Nephron (organoid): ENCODE measurements around the gene TADA2A.

Experiments
- H3K27ac Mint-ChIP-seq, 3 experiments: 2 replicates each; pipeline ENCODE4 v1.8.0; 2020; ENCODE audit warnings: mixed read lengths in 3 of 3, mild to moderate bottlenecking in 2 of 3, moderate library complexity in 1 of 3
- H3K27me3 Mint-ChIP-seq: 2 replicates; pipeline ENCODE4 v1.8.0; 2021; ENCODE audit warnings: low read depth, mild to moderate bottlenecking, moderate library complexity, mixed read lengths
- H3K36me3 Mint-ChIP-seq: 2 replicates; pipeline ENCODE4 v1.8.0; 2020; ENCODE audit warnings: low read depth, mixed read lengths
- H3K4me1 Mint-ChIP-seq: 2 replicates; pipeline ENCODE4 v1.8.0; 2020; ENCODE audit warnings: mixed read lengths
- H3K4me3 Mint-ChIP-seq, 3 experiments: 2 replicates each; pipeline ENCODE4 v1.8.0; 2020; ENCODE audit warnings: mild to moderate bottlenecking in 3 of 3, mixed read lengths in 3 of 3, moderate library complexity in 2 of 3
- H3K9me3 Mint-ChIP-seq: 2 replicates; pipeline ENCODE4 v1.8.0; 2020; ENCODE audit warnings: mixed read lengths
- CTCF ChIP-seq, 3 experiments: fragments of 200-600 bp; sonication (generic); IDR thresholded peaks; one replicate each; pipeline ENCODE4 v1.5.0; 2021; ENCODE audit warnings: antibody characterized with exemption in 3 of 3; ENCODE audit not compliant: unreplicated experiment in 3 of 3

The TADA2A gene

GRCh38 chr17:37360632-37361031 is 46.1 kb upstream of the TADA2A start:
- Mint-ChIP-seq H3K36me3 (peaks cover 3% of the 10 kb centered on the region), H3K4me3 (peak overlapping the region; percentile 29 to 57 (median 55)), H3K27ac (peak overlapping the region in 1 of 3 experiments; percentile 52), H3K9me3 (no peaks in the 10 kb centered on the region), H3K27me3 (no peaks in the 10 kb centered on the region), H3K4me1 (peaks cover 24% of the 10 kb centered on the region)
- no peak for TF ChIP-seq CTCF (IDR thresholded peaks at IDR 0.05; ENCODE audit: unreplicated experiment in 3 of 3)

GRCh38 chr17:37361543-37361942 is 45.1 kb upstream of the TADA2A start:
- Mint-ChIP-seq H3K4me3 (peak overlapping the region; percentile 40 to 57 (median 55)), H3K36me3 (peaks cover 3% of the 10 kb centered on the region)

GRCh38 chr17:37365589-37365988 is 41.1 kb upstream of the TADA2A start:
- Mint-ChIP-seq H3K9me3 (no peaks in the 10 kb centered on the region), H3K36me3 (no peaks in the 10 kb centered on the region), H3K4me1 (no peaks in the 10 kb centered on the region), H3K27ac (no peak overlapping the region), H3K4me3 (no peak overlapping the region), H3K27me3 (no peaks in the 10 kb centered on the region)
- TF ChIP-seq CTCF (IDR thresholded peaks at IDR 0.05; ENCODE audit: unreplicated experiment in 3 of 3): no peak

More at GRCh38 chr17:37361543-37361942, 45.1 kb upstream of the TADA2A start:
- peak overlapping the region in 1 of 3 experiments; percentile 4 for H3K27ac Mint-ChIP-seq
- H3K9me3 Mint-ChIP-seq: no peaks in the 10 kb centered on the region
- H3K27me3 Mint-ChIP-seq: no peaks in the 10 kb centered on the region
- no peak for TF ChIP-seq CTCF (IDR thresholded peaks at IDR 0.05; ENCODE audit: unreplicated experiment in 3 of 3)
- peaks cover 24% of the 10 kb centered on the region for H3K4me1 Mint-ChIP-seq

GRCh38 chr17:37368577-37368976 is 38.1 kb upstream of the TADA2A start:
- H3K4me3 Mint-ChIP-seq: no peak overlapping the region

GRCh38 chr17:37373530-37374159 is 33.0 kb upstream of the TADA2A start:
- H3K27ac Mint-ChIP-seq: no peak overlapping the region
- H3K36me3 Mint-ChIP-seq: no peaks in the 10 kb centered on the region
- no peaks in the 10 kb centered on the region for H3K27me3 Mint-ChIP-seq
- no peaks in the 10 kb centered on the region for H3K4me1 Mint-ChIP-seq
- TF ChIP-seq CTCF (IDR thresholded peaks at IDR 0.05; ENCODE audit: unreplicated experiment in 3 of 3): peak; percentile 95 to 97 (median 97)
- H3K9me3 Mint-ChIP-seq: no peaks in the 10 kb centered on the region
- no peak overlapping the region for H3K4me3 Mint-ChIP-seq

More at GRCh38 chr17:37368577-37368976, 38.1 kb upstream of the TADA2A start:
- Mint-ChIP-seq H3K27ac (no peak overlapping the region), H3K4me1 (no peaks in the 10 kb centered on the region), H3K27me3 (no peaks in the 10 kb centered on the region), H3K9me3 (no peaks in the 10 kb centered on the region), H3K36me3 (no peaks in the 10 kb centered on the region)
- no peak for TF ChIP-seq CTCF (IDR thresholded peaks at IDR 0.05; ENCODE audit: unreplicated experiment in 3 of 3)

GRCh38 chr17:37375706-37376105 is 31.0 kb upstream of the TADA2A start, which contains the start of gene C17orf78:
Gene C17orf78 (plus strand): TSS chr17:37375985. CDS start chr17:37376093, 108 bp downstream.
- Mint-ChIP-seq H3K9me3 (no peaks in the 10 kb centered on the region), H3K36me3 (peaks cover under 1% of the 10 kb centered on the region), H3K4me1 (no peaks in the 10 kb centered on the region), H3K27me3 (no peaks in the 10 kb centered on the region), H3K4me3 (no peak within 1 kb of the TSS), H3K27ac (no peak within 1 kb of the TSS)
- TF ChIP-seq CTCF (IDR thresholded peaks at IDR 0.05; ENCODE audit: unreplicated experiment in 3 of 3): no peak
